ENCODE measurements around the gene SLX1B. TPM values are rescaled to one million over a fixed set of nuclear protein-coding genes. Genes with fewer than 3 reads are reported as not detected.
"Not testable (repeated sequence)": the region's sequence is repeated elsewhere in the genome, so short reads cannot be mapped to it uniquely, and the experiment has no call there.

SLX1B gene
- total RNA-seq, 1 experiment from 2014 or later = 21.7 TPM

- H3K9me3 ChIP-seq = not testable (repeated sequence)
These were observed 17.7 kb downstream of the SLX1B start for GRCh38 chr16:29472065-29472464.

GRCh38 chr16:29482276-29482675 lies 27.9 kb downstream of the SLX1B start:
- H3K4me1 ChIP-seq; intact Hi-C loops (cut with micrococcal nuclease; ENCODE audit: unreplicated experiment); H3K36me3 Mint-ChIP-seq (ENCODE audit: insufficient read depth, unreplicated experiment); POLR2A ChIA-PET; H3K4me3 ChIP-seq (ENCODE audit: low read depth, low read length); H3K36me3 ChIP-seq (ENCODE audit: control insufficient read depth, insufficient read depth, low read length); H3K9me3 ChIP-seq; CTCF ChIA-PET; H3K9me3 Mint-ChIP-seq (ENCODE audit: unreplicated experiment); H3K27ac Mint-ChIP-seq (ENCODE audit: unreplicated experiment); H3K4me3 Mint-ChIP-seq (ENCODE audit: unreplicated experiment); BruUV-seq (replicated peaks); H3K27me3 Mint-ChIP-seq (ENCODE audit: insufficient read depth, unreplicated experiment); H3K4me1 Mint-ChIP-seq (ENCODE audit: low read depth, unreplicated experiment); H3K27me3 ChIP-seq (replicated peaks; ENCODE audit: control insufficient read depth, insufficient read depth, low read length): not testable (repeated sequence)
- DNase-seq = peak in 1 of 2 experiments; percentile 26

More at GRCh38 chr16:29472065-29472464, 17.7 kb downstream of the SLX1B start:
- POLR2A ChIA-PET; H3K4me3 ChIP-seq (ENCODE audit: low read depth, low read length); H3K4me3 Mint-ChIP-seq (ENCODE audit: unreplicated experiment); CTCF ChIA-PET; H3K27me3 ChIP-seq (replicated peaks; ENCODE audit: control insufficient read depth, insufficient read depth, low read length); H3K4me1 Mint-ChIP-seq (ENCODE audit: low read depth, unreplicated experiment); H3K4me1 ChIP-seq; H3K36me3 ChIP-seq (ENCODE audit: control insufficient read depth, insufficient read depth, low read length); H3K9me3 Mint-ChIP-seq (ENCODE audit: unreplicated experiment); intact Hi-C loops (cut with micrococcal nuclease; ENCODE audit: unreplicated experiment); BruUV-seq (replicated peaks); H3K27me3 Mint-ChIP-seq (ENCODE audit: insufficient read depth, unreplicated experiment); DNase-seq; H3K27ac Mint-ChIP-seq (ENCODE audit: unreplicated experiment); H3K36me3 Mint-ChIP-seq (ENCODE audit: insufficient read depth, unreplicated experiment): not testable (repeated sequence)

- H3K36me3 ChIP-seq (ENCODE audit: control insufficient read depth, insufficient read depth, low read length); intact Hi-C loops (cut with micrococcal nuclease; ENCODE audit: unreplicated experiment); H3K4me3 ChIP-seq (ENCODE audit: low read depth, low read length); H3K27me3 Mint-ChIP-seq (ENCODE audit: insufficient read depth, unreplicated experiment); H3K36me3 Mint-ChIP-seq (ENCODE audit: insufficient read depth, unreplicated experiment); H3K4me3 Mint-ChIP-seq (ENCODE audit: unreplicated experiment); H3K9me3 Mint-ChIP-seq (ENCODE audit: unreplicated experiment); CTCF ChIA-PET; BruUV-seq (replicated peaks); POLR2A ChIA-PET; H3K4me1 Mint-ChIP-seq (ENCODE audit: low read depth, unreplicated experiment); DNase-seq; H3K27ac Mint-ChIP-seq (ENCODE audit: unreplicated experiment); H3K27me3 ChIP-seq (replicated peaks; ENCODE audit: control insufficient read depth, insufficient read depth, low read length); H3K4me1 ChIP-seq; H3K9me3 ChIP-seq: not testable (repeated sequence)
These were observed 52.0 kb downstream of the SLX1B start, which contains the start of gene NPIPB12 for GRCh38 chr16:29506308-29506707. TSS of gene NPIPB12 (minus strand) at chr16:29506408.

Other genes starting within 250 kb of the SLX1B start
- 0.73 and 0.81 TPM in 2 replicates for gene NPIPB11, start 47.8 kb upstream of the SLX1B start, total RNA-seq (2022)
- gene BOLA2, start 182 bp upstream of the SLX1B start, total RNA-seq (2022) = 4.6 and 5.6 TPM in 2 replicates
- gene SULT1A4, start 5.4 kb downstream of the SLX1B start, total RNA-seq (2022) = 1.3 and 5.6 TPM in 2 replicates
- gene NPIPB12, start 51.9 kb downstream of the SLX1B start, total RNA-seq (2022) = 53.1 and 66.2 TPM in 2 replicates
- gene SPN, start 208.7 kb downstream of the SLX1B start, total RNA-seq (2022) = not detected in 2 replicates
- gene QPRT, start 224.6 kb downstream of the SLX1B start, total RNA-seq (2022) = 176 and 178 TPM in 2 replicates

Measured in Caco-2 (cell line).